ENCODE results near the gene GCHFR.
A peak's percentile ranks its signal among the peaks of the same experiment; 100 is the strongest.

Gene GCHFR

GRCh38 chr15:40762919-40763800 is 708 bp upstream of the GCHFR start:
- no peaks in the 10 kb centered on the region for H3K9me3 ChIP-seq
- peaks cover 20% of the 10 kb centered on the region for H3K4me1 ChIP-seq
- peaks cover 3% of the 10 kb centered on the region; the same call in 1 of the 2 replicates for H3K36me3 ChIP-seq (replicated peaks)
- in situ Hi-C loops (cut with MboI; ENCODE audit: low sequenced_read_pairs) = no loop called here
- DNase-seq (ENCODE audit: low spot score in 2 of 2) = peak; percentile 15 to 80
- no peaks in the 10 kb centered on the region for H3K27me3 ChIP-seq (ENCODE audit: low read depth)
- peak overlapping the region; percentile 57 for H3K4me3 ChIP-seq

- H3K27me3 ChIP-seq (ENCODE audit: low read depth) = no peaks in the 10 kb centered on the region
- in situ Hi-C loops (cut with MboI; ENCODE audit: low sequenced_read_pairs) = no loop called here
- DNase-seq (ENCODE audit: low spot score in 2 of 2) = peak in 1 of 2 experiments; percentile 29
- H3K4me3 ChIP-seq = peak overlapping the region; percentile 57
- peaks cover 9% of the 10 kb centered on the region; the same call in 1 of the 2 replicates for H3K36me3 ChIP-seq (replicated peaks)
- H3K9me3 ChIP-seq = no peaks in the 10 kb centered on the region
- peaks cover 20% of the 10 kb centered on the region for H3K4me1 ChIP-seq
Observed at GRCh38 chr15:40764629-40765103, 798 bp downstream of the GCHFR start.

- in situ Hi-C loops (cut with MboI; ENCODE audit: low sequenced_read_pairs) = no loop called here
- H3K4me1 ChIP-seq = peaks cover 20% of the 10 kb centered on the region
Observed at GRCh38 chr15:40766194-40766815, 2.4 kb downstream of the GCHFR start.

GRCh38 chr15:40766906-40767837 is 3.3 kb downstream of the GCHFR start:
- peaks cover 9% of the 10 kb centered on the region; the same call in 1 of the 2 replicates for H3K36me3 ChIP-seq (replicated peaks)
- in situ Hi-C loops (cut with MboI; ENCODE audit: low sequenced_read_pairs) = no loop called here
- H3K4me1 ChIP-seq = peaks cover 20% of the 10 kb centered on the region

More at GRCh38 chr15:40766194-40766815, 2.4 kb downstream of the GCHFR start:
- DNase-seq (ENCODE audit: low spot score in 2 of 2) = no peak
- no peak overlapping the region for H3K4me3 ChIP-seq
- no peaks in the 10 kb centered on the region for H3K27me3 ChIP-seq (ENCODE audit: low read depth)
- peaks cover 9% of the 10 kb centered on the region; the same call in 1 of the 2 replicates for H3K36me3 ChIP-seq (replicated peaks)
- H3K9me3 ChIP-seq = no peaks in the 10 kb centered on the region

DNA sequence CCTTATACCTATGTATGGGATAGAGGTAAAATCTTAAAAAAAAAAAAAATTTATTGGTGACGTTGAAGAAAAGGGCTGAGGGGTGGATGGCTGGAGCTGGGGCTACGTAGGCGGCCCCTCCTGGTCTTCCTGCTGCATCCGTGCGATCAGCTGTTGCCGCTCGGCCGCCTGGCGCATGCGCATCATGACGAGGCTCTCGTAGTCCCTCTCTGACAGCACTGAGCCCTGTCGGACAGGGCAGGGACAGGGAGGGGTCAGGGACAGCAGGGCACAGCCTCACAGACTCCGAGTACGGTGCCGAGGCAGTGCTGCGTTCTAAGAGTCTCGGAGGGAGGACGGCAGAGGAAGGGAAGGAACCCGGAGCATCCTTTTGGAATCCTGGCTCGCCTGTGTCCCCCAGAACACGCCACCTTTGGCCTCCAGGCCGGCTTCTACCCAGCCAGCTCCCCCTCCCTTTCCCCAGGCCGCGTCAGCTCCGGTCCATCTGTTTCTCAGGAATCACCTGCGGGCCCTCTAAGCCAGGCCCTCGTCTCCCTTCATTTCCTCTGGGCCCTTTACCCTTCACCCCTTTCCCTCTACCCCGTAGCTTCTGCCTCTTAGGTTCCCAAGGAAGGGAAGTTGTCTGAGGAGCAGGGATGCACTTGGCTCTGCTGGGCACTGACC is 4.1 kb downstream of the GCHFR start:
- peaks cover 20% of the 10 kb centered on the region for H3K4me1 ChIP-seq
- in situ Hi-C loops (cut with MboI; ENCODE audit: low sequenced_read_pairs) = no loop called here
- DNase-seq (ENCODE audit: low spot score in 2 of 2) = no peak
- H3K36me3 ChIP-seq (replicated peaks) = peaks cover 9% of the 10 kb centered on the region; the same call in 1 of the 2 replicates
- H3K9me3 ChIP-seq = no peaks in the 10 kb centered on the region
- H3K4me3 ChIP-seq = no peak overlapping the region
- H3K27me3 ChIP-seq (ENCODE audit: low read depth) = no peaks in the 10 kb centered on the region

More at GRCh38 chr15:40766906-40767837, 3.3 kb downstream of the GCHFR start:
- DNase-seq (ENCODE audit: low spot score in 2 of 2) = no peak
- Histone ChIP-seq H3K9me3 (no peaks in the 10 kb centered on the region), H3K27me3 (ENCODE audit: low read depth) (no peaks in the 10 kb centered on the region), H3K4me3 (no peak overlapping the region)

DNA sequence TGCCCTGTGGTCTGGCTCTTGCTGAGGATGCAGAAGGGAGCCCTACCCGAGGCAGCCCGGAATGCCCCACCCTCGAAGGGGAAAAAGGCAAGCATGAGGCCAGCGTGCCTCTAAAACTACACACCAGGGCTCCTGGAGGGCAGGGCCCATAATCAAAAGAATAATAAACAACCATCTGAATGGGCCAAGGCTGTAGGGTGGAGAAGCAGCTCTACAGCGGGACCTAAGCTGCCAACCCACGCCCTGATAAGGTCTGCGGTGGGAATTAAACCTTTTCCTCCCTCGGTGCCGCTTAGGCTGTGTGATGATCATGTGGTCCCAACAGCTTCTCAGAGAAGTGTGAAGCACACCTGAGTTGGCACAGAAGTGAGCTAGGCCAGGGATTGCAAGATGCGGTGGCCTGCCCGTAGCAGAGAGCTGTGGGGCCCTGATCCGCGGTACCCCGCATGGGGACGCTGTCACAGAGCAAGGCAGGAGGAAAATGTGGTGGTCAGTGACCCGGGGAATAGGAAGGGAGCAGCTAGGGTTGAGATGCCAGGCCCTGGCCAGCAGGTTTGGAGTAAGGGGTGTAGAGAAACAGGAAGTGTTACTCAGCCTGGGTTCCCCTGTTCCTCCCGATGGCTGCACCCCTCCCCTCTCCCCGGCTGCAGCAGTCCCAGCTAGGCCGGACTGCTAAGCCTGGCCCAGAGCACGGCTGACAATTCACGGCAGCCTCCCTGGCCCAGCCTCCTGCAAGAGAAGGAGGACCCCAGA is 4.8 kb downstream of the GCHFR start:
- in situ Hi-C loops (cut with MboI; ENCODE audit: low sequenced_read_pairs) = no loop called here
- Histone ChIP-seq H3K9me3 (no peaks in the 10 kb centered on the region), H3K4me1 (peaks cover 14% of the 10 kb centered on the region), H3K27me3 (ENCODE audit: low read depth) (no peaks in the 10 kb centered on the region), H3K4me3 (no peak overlapping the region), H3K36me3 (replicated peaks) (peaks cover 9% of the 10 kb centered on the region; the same call in 1 of the 2 replicates)
- DNase-seq (ENCODE audit: low spot score in 2 of 2) = no peak

DNA sequence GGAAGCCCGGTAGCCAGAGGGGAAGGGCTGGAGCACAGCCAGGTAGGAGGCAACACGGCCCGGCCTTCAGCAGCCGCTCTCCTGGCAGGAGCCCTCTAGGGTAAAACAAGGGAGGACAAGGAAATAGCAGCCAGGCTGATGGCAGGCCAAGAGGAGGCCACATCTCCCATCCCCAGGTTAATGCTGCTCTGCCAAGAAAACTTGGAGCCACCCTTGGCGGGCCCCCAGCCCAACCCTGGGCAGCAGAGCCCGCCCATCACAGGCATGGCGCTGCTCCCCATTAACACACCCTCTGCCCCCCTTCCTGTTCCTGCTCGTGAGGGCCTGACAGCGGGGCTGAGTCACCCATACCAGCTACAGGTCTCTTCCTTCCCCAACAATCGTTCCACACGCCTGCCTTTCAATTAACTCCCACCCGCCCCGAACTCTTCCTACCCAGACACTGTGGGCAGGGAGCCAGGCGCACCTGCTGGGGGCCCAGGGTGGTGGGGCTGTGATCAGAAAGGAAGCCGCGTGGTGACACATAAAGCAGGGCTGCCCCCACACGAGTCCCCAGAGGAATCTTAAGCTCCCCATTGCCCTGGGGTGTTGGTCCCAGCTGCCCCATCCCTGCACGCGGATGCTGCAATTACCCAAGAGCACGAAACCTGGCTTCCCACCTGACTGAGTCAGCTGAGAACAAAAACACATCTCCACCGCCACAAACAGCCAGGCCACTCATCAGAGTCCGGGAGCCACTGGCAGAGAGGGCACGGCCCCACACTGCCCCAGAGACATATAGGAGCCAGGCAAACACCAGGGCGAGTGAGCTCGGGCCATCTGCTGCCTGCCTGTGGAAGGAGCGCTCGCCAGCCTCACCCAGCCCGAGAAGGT is 5.6 kb downstream of the GCHFR start, which contains the start of gene C15orf62:
Gene C15orf62 (plus strand): TSS at position 707 of the 873 bp plus-strand sequence. CDS start 516 bp downstream, outside the sequence.
- in situ Hi-C loops (cut with MboI; ENCODE audit: low sequenced_read_pairs) = no loop called here
- Histone ChIP-seq H3K4me1 (peaks cover 13% of the 10 kb centered on the region), H3K36me3 (replicated peaks) (peaks cover 15% of the 10 kb centered on the region), H3K27me3 (ENCODE audit: low read depth) (no peaks in the 10 kb centered on the region), H3K9me3 (no peaks in the 10 kb centered on the region), H3K4me3 (no peak within 1 kb of the TSS)
- peak in 1 of 2 experiments; percentile 48 for DNase-seq (ENCODE audit: low spot score in 2 of 2)

GRCh38 chr15:40770147-40770721 is 6.4 kb downstream of the GCHFR start:
- in situ Hi-C loops (cut with MboI; ENCODE audit: low sequenced_read_pairs) = no loop called here
- H3K4me1 ChIP-seq = peaks cover 7% of the 10 kb centered on the region
- no peaks in the 10 kb centered on the region for H3K27me3 ChIP-seq (ENCODE audit: low read depth)
- H3K36me3 ChIP-seq (replicated peaks) = peaks cover 22% of the 10 kb centered on the region
- no peaks in the 10 kb centered on the region for H3K9me3 ChIP-seq
- no peak overlapping the region for H3K4me3 ChIP-seq
- DNase-seq (ENCODE audit: low spot score in 2 of 2) = no peak

DNA sequence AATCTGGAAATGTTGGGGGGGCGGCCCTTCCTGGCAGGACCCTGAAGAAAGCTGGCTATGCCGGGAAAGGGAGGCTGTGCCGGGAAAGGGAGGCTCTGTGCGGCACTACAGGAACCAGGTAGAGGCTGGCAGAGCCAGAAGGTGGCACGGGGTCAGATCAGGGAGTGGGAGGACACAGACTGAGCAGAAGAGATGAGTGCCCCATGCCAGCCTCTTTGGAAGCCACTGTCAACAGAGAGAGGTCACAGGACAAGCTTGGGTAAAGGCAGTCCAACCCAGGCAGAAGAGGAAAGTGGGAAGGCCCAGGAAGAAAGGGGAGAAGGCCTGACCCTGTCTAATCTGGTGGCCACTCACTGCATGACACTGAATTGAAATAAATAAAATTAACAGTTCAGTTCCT is 7.4 kb downstream of the GCHFR start:
- no peaks in the 10 kb centered on the region for H3K4me1 ChIP-seq
- DNase-seq (ENCODE audit: low spot score in 2 of 2) = no peak
- no peaks in the 10 kb centered on the region for H3K9me3 ChIP-seq
- H3K27me3 ChIP-seq (ENCODE audit: low read depth) = no peaks in the 10 kb centered on the region
- in situ Hi-C loops (cut with MboI; ENCODE audit: low sequenced_read_pairs) = no loop called here
- no peak overlapping the region for H3K4me3 ChIP-seq
- peaks cover 31% of the 10 kb centered on the region for H3K36me3 ChIP-seq (replicated peaks)

GRCh38 chr15:40772014-40772413 is 8.1 kb downstream of the GCHFR start:
- no peaks in the 10 kb centered on the region for H3K27me3 ChIP-seq (ENCODE audit: low read depth)
- DNase-seq (ENCODE audit: low spot score in 2 of 2) = no peak
- H3K4me3 ChIP-seq = no peak overlapping the region
- H3K36me3 ChIP-seq (replicated peaks) = peaks cover 38% of the 10 kb centered on the region
- H3K4me1 ChIP-seq = no peaks in the 10 kb centered on the region
- in situ Hi-C loops (cut with MboI; ENCODE audit: low sequenced_read_pairs) = no loop called here
- H3K9me3 ChIP-seq = no peaks in the 10 kb centered on the region

- in situ Hi-C loops (cut with MboI; ENCODE audit: low sequenced_read_pairs) = no loop called here
- peaks cover 42% of the 10 kb centered on the region for H3K36me3 ChIP-seq (replicated peaks)
Observed at GRCh38 chr15:40773496-40773895, 9.6 kb downstream of the GCHFR start.

More at GRCh38 chr15:40773496-40773895, 9.6 kb downstream of the GCHFR start:
- DNase-seq (ENCODE audit: low spot score in 2 of 2) = no peak
- H3K4me1 ChIP-seq = no peaks in the 10 kb centered on the region
- H3K27me3 ChIP-seq (ENCODE audit: low read depth) = no peaks in the 10 kb centered on the region
- H3K4me3 ChIP-seq = no peak overlapping the region
- H3K9me3 ChIP-seq = no peaks in the 10 kb centered on the region
